ENCODE results near the gene PABPC4L.
"Not testable (repeated sequence)": the region's sequence is repeated elsewhere in the genome, so short reads cannot be mapped to it uniquely, and the experiment has no call there.

Gene PABPC4L

DNA sequence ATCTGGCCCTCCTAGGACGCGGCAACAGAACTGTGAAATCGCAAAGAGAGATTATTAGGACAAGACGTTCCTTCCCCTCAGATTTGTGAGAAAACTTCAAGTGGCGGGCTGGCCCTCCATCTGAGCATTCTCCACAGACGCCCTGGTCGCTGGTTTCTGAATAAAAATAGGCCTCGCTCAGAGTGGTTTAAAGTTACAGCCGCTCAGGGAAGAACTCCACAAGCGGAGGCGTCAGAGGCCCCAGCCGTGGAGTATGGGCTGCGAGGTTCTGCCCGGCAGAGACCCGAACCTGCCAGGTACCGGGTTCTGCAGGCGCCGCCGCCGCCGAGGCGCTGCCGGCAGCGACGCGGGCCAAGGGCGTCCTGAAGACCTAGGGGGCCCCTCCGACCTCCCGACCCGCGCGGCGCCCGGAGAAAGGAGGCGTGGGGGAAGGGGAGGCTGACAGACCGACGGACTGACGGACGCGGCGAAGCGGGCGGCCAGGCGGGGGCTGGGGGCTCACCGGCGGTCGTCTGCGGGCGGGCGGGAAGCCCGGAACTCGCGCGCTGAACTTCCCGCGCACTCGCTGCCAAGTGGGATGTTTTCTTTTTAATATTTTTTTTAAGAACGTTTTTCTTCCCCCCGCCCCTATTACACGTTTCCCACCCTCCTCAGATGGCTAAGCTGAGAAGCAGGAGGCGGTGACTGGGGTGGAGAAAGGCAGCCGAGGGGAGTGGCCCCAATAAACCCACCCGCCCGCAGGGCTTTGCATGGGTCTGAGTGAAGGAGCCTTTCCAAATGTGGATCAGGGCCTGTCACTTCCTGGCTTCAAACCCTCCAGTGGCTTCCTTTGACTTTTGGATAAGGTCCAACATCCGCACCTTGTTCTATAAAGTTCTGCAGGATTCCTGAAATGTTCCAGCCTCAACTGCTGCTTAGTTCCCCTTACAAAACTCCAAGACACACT, at the start of gene PABPC4L:
TSS of gene PABPC4L (minus strand) at position 574 of the 946 bp plus-strand sequence. CDS start 770 bp downstream, outside the sequence.
- DNase-seq: peak; percentile 86

DNA sequence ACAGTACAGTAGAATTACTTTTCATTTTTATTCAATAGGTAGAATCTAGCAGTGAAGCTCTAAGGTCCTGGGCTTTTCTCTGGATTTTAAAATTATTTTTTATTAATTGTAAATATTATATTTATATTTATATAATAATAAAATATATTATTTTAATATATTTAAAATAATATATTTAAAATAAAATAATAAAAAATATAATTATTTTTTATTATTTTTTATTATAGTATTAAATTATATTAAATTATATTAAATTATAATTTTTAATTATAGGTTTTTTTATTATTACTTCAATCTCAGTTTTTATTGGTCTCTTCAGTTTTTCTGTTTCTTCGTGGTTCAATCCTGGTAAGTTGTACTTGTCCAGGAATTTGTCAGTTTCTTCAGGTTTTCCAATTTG, 49.7 kb upstream of the PABPC4L start:
- no peak for DNase-seq

DNA sequence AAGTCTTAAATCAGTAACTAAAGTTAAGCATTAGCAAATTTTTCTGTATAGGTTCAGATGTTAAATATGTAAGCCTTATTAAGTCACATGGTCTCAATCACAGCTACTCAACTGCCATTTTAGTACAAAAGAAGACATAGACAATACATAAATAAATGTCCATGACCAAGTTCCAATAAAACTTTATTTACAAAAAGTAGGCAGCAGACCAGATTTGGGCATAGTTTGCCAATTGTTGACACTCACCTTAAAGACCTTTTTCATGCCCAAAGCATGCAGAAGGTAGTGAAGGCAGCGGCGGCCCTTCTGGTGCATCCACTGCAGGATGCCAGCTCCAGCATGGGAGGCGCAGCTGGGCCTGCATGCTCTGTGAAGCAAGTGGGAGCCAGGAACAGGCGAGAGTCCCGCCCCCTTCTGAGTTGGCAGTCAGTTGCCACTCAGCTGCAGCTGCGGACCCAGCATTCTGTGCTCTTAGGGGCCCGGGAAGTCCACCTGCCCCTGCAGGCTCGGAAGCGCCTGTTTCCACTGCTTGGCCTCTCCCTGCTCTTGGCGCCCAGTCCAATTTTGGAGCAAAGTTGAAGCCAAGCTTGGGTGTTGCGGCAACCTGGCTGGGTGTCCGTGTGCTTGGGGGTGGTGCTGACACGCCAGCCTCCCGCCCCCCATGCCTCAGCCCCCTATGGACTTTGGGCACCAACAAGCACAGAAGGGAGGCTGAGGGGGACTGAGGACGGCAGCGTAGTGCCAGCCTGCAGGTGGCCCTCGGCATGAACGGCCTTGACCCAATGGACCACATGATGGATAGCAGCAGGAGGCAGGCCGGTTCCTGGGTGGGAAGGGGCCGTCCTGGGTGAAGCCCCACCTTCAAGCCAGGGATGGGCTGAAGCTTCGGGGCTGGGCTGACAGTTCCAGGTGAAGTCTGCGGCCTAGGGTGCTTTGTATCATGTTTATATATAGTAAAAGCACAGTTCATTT, 42.4 kb upstream of the PABPC4L start:
- no peak for DNase-seq

DNA sequence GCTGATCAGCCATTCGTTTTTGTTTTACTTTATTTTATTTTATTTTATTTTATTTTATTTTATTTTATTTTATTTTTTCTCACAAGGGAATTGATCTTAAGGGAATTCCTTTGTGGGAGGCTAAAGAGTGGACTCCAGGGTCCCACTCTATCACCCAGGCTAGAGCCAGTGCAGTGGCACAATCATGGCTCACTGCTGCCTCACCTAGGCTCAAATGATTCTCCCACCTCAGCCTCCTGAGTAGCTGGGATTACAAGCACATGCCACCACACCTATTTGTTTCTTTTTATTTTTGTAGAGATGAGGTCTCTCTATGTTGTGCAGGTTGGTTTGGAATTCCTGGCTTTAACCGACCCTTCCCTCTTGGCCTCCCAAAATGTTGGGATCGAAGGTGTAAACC, 17.5 kb upstream of the PABPC4L start:
- DNase-seq: no peak

DNA sequence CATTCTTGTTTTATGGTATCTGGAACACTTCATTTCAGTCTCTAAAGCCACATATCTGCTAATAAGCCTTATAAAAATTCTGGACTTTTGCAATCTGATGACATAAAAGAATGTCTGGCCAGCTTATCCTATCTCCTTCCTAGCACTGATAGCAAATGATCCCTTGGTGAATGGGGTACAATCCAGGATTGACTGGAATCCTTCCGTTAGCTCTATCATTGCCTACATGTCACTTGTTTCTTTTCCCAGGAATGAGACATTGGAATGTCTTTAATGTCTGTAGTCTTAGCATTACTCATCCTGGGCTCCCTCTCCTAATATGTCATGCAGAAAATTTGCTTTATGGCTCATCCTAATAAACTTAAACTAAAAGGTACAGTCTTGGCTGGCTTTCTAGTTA, 14.8 kb upstream of the PABPC4L start:
- no peak for DNase-seq

DNA sequence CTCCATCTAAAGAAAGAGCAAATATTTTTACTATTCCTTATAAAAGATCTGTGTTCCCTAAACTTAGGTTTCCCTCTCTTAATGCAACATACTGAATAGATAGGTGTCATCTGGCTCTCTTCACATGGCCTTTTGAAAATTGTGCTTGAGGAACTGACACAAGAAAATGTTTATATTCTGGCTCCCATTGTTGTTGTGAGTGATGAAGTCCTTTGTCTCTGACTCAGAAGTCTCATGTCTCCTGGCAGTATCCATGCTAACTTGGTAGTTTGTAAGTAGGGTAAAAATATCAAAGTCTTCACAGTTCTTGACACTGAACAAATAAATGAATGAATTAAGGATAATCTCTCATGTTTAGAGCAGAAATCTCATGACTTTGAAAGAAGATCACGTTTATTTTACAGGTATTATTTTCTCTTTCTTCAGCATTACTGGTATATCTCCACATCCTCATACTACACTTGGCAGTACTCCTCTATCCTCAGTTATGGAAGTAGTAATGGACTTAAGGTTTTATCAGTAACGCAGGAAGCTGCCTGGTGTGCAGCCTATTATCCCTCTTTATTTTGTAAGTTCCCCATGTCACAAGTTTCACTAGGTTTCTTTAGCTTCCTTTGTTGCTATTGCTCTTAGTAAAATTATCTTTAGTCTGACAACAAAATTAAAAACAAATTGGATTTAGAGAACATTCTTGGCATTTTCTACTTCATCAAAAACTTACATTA, 14.2 kb upstream of the PABPC4L start:
- DNase-seq: no peak

DNA sequence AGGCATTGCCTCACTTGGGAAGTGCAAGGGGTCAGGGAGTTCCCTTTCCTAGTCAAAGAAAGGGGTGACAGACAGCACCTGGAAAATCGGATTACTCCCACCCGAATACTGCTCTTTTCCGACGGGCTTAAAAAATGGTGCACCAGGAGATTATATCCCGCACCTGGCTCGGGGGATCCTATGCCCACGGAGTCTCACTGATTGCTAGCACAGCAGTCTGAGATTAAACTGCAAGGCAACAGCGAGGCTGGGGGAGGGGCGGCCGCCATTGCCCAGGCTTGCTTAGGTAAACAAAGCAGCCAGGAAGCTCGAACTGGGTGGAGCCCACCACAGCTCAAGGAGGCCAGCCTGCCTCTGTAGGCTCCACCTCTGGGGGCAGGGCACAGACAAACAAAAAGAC, 6.4 kb upstream of the PABPC4L start:
- not testable (repeated sequence) for DNase-seq

DNA sequence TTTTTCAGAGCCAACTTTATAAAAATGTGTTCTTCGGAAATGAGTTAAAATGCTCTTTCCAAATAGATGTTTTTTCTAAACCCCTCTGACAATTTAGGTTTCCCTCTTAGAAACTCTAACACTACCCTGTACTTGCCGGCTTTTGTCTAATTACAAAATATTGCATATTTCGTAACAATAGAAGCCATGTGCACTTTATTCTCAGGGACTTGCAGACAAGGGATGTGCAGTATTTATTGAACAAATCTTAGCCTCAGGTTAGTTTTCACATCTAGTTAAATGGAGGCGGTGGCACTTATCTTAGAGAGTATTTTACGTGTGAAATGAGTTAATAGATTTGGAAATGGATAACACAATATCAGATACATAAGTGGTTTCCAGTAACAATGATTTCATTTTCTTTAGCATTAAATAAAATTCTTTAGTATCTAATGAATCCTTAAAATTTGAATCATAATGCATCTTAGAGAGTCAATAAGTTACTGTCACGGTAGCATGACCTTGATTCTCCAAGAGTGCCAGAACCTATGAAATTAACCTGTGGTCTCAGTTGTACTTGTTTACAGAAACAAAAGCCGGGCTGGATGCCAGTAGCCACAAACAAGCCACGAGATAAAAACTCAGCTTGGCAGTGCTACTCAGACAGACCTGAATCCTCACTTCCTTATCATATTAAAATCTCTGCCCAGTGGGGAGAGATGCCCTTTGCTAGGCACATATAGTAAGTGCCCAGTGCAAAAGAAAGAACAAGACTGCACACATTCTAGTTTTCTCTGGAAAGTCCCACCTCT, 772 bp upstream of the PABPC4L start:
- DNase-seq: no peak

DNA sequence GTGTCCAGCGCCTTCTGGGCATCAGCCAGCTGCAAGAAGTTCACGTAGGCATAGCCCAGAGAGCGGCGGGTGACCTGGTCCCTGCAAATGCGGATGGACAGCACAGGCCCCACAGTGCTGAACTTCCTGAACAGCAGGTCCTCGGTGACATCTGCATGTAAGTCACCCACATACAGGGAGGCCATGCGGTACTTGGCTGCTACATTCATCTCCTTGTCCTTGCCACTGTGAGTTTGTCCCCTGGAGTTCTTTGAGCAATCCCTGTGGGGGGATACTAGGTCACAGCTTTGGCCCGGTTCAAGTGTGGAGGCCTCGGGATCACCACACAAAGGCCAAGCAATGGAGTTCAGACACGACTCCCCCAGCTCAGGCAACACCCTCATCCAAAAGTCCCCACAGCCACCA, 776 bp downstream of the PABPC4L start:
- no peak for DNase-seq

DNA sequence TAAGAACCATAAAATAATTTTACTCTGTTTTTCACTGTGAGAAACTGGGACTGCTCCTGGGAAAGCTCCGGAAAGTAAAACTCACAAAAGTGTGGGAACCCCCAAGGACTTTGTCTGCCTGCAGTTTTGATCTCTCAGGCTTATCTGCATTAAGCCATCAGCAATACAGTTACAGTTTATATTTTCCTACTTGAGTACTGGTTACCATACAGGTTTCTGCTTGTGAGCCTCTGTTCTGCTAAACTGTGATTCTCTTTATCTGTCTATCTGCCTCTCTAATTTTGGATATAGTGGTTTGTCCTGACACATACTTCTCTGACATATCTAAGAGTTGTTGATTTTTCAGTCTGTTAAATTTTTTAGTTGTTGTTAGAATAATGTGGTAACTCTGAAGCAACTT, 11.6 kb downstream of the PABPC4L start:
- no peak for DNase-seq

DNA sequence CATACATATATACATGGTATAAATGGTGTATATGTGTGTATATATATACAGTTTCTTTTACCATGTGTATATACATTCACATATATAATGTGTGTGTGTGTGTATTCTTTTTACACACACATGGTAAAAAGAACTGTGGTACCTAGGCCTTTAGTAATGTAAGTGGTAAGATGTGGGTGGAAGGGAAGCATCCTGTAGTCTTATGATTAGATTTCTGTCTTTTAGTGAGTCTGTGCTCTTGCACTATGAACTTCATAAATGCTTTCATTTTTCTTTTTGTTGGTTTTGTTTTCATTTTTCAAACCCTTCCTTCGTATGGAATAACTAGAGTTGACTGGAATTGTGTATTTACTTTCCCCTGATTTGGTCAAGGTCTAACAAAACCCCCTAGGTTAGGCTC, 12.1 kb downstream of the PABPC4L start:
- DNase-seq: no peak

DNA sequence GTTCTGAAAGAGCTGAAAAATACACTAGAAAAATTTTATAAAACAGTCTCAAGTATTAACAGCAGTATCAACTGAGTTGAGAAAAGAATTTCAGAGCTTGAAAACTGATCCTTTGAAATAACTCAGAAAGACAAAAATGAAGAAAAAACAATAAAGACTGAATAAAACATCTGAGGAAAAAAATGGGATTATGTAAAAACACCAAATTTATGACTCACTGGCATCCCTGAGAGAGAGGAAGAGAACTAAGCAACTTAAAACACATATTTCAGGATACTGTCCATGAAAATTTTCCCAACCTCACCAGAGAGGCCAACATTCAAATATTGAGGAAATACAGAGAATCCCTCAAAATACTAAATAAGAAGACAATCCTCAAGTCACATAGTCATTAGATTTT, 22.9 kb downstream of the PABPC4L start:
- no peak for DNase-seq

DNA sequence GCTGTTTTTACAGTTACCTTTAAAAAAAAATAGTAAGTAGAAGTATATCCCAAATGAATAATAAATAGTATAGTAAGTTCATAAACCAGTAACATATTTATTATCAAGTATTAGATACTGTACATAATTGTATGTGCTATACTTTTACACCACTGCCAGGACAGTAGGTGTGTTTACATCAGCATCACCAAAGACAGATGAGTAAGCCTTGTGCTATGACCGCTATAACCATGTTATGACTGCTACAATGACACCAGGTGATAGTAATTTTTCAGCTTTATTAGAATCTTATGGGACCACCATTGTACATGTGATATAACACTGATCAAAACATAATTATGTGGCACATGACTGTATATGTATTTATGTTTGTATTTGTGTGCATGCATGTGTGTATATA, 27.3 kb downstream of the PABPC4L start:
- no peak for DNase-seq

DNA sequence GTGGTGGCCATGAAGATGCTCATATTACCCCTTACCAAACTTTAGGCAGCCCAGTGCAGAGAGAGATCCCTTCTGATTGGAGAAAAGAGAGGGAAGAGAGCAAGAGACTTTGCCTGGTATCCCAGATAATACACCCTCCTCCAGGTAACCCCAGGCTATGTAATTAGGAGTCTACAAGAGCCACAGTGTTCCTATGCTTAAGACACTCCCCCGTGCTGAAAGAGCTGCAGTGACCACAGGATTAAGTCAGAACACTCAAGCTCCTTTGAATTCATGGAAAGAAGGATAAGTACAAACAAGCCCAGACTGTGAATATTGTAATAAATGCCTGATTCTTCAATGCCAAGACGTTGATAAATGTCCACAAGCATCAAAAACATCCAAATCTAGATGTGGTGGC, 41.4 kb downstream of the PABPC4L start:
- DNase-seq: no peak

DNA sequence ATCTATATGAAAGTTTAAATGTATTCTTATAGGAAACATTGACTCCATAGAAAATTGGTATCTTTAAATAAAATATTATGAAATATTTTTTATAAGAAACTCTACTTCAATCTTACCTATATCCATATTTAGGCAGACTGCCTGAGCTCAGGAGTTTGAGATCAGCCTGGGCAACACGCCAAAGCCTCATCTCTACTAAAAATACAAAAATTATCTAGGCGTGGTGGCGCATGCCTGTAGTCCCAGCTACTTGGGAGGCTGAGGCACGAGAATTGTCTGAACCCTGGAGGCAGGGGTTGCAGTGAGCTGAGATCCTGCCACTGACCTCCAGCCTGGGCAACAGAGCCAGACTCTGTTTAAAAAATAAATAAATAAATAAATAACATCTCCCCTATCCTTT, 47.5 kb downstream of the PABPC4L start:
- DNase-seq: no peak

DNA sequence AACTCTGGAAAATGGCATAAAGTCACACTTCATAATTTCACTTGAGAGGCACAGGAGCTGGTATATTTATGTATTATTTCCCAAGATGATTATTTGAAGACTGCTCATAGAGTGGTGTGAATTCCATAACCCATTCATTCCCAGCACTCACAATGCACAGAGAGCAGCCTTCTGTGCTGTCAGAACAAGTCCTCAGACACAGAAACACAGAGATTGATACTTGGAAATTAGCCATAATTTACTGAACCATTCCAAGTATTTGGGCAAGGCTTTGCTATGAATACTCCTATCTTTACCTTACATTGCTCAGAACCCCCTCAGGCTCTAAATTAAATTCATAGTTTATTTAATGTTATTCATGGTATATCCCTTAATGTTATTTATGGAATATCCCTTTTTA, 53.6 kb downstream of the PABPC4L start:
- no peak for DNase-seq
